Loucy (cell line): ENCODE measurements around the gene VRK2.
A peak's percentile ranks its signal among the peaks of the same experiment; 100 is the strongest.

ENCODE experiments used
- H2AFZ ChIP-seq: fragments of 200-600 bp; sonication (generic); 2 replicates; pipeline ENCODE4 v1.6.0; 2016; ENCODE audit warnings: antibody characterized with exemption, mild to moderate bottlenecking, low read length, moderate library complexity
- H3F3A ChIP-seq: fragments of 200-600 bp; 2 replicates; pipeline ENCODE4 v1.6.0; 2016; ENCODE audit warnings: antibody characterized with exemption, low read depth, mild to moderate bottlenecking
- H3K27me3 ChIP-seq: fragments of 200-600 bp; sonication (generic); 2 replicates; pipeline ENCODE4 v1.6.1; 2014; ENCODE audit warnings: low read length, mild to moderate bottlenecking; ENCODE audit not compliant: insufficient read depth, poor library complexity, severe bottlenecking
- H3K36me3 ChIP-seq: fragments of 200-600 bp; sonication (generic); 2 replicates; pipeline ENCODE4 v1.6.1; 2016; ENCODE audit warnings: low read length; ENCODE audit not compliant: insufficient read depth
- H3K4me1 ChIP-seq: fragments of 200-600 bp; sonication (generic); 2 replicates; pipeline ENCODE4 v1.5.1; 2014; ENCODE audit warnings: low read length, mild to moderate bottlenecking; ENCODE audit not compliant: insufficient read depth, poor library complexity, severe bottlenecking
- H3K4me2 ChIP-seq: fragments of 200-600 bp; sonication (generic); 2 replicates; pipeline ENCODE4 v1.6.0; 2014; ENCODE audit warnings: antibody characterized with exemption, low read length, low read depth, mild to moderate bottlenecking; ENCODE audit not compliant: poor library complexity, severe bottlenecking
- H3K4me3 ChIP-seq: fragments of 200-600 bp; sonication (generic); 2 replicates; pipeline ENCODE4 v1.5.1; 2014; ENCODE audit warnings: low read length, mild to moderate bottlenecking, mixed read lengths; ENCODE audit not compliant: poor library complexity, severe bottlenecking
- H3K79me2 ChIP-seq: fragments of 200-600 bp; sonication (generic); 2 replicates; pipeline ENCODE4 v1.6.1; 2014; ENCODE audit warnings: low read length; ENCODE audit not compliant: insufficient read depth
- H3K9ac ChIP-seq: fragments of 200-600 bp; sonication (generic); 2 replicates; pipeline ENCODE4 v1.6.0; 2014; ENCODE audit warnings: mild to moderate bottlenecking, low read depth, low read length, moderate library complexity; ENCODE audit not compliant: poor library complexity, severe bottlenecking
- H3K9me2 ChIP-seq: fragments of 200-600 bp; sonication (generic); replicated peaks from 2 replicates; pipeline ENCODE4 v1.6.1; 2016; ENCODE audit warnings: low read depth, low read length, mixed read lengths
- H3K9me3 ChIP-seq: fragments of 200-600 bp; sonication (generic); 2 replicates; pipeline ENCODE4 v1.6.1; 2014; ENCODE audit warnings: mild to moderate bottlenecking, antibody characterized with exemption, low read length, low read depth; ENCODE audit not compliant: insufficient read depth
- H4K20me1 ChIP-seq: fragments of 200-600 bp; sonication (generic); 2 replicates; pipeline ENCODE4 v1.6.0; 2014; ENCODE audit warnings: antibody characterized with exemption, low read length, mild to moderate bottlenecking; ENCODE audit not compliant: insufficient read depth, poor library complexity, severe bottlenecking
- CTCF ChIP-seq: fragments of 200-600 bp; sonication (generic); conservative IDR thresholded peaks from 2 replicates; pipeline ENCODE4 v1.5.1; 2014; ENCODE audit warnings: mild to moderate bottlenecking, antibody characterized with exemption, low read length
- EZH2phosphoT487 ChIP-seq: fragments of 200-600 bp; IDR thresholded peaks from 2 replicates; pipeline ENCODE4 v1.6.1; 2018; ENCODE audit warnings: antibody characterized with exemption, mild to moderate bottlenecking, moderate library complexity, borderline replicate concordance

The VRK2 gene

GRCh38 chr2:58120626-58121229 is 74.1 kb downstream of the VRK2 start:
- H3K4me2 ChIP-seq, result no peak overlapping the region
- H3K4me1 ChIP-seq, result peaks cover 17% of the 10 kb centered on the region
- no peaks in the 10 kb centered on the region for H3K27me3 ChIP-seq
- no peaks in the 10 kb centered on the region for H4K20me1 ChIP-seq
- H3K9me3 ChIP-seq, result no peaks in the 10 kb centered on the region
- H3K79me2 ChIP-seq, result no peaks in the 10 kb centered on the region
- no peaks in the 10 kb centered on the region for H3F3A ChIP-seq
- TF ChIP-seq CTCF (no peak), EZH2phosphoT487 (no peak)
- no peaks in the 10 kb centered on the region for H3K9me2 ChIP-seq
- H3K4me3 ChIP-seq, result no peak overlapping the region
- peaks cover 4% of the 10 kb centered on the region; the same call in 1 of the 2 replicates for H3K36me3 ChIP-seq
- no peak overlapping the region for H2AFZ ChIP-seq
- H3K9ac ChIP-seq, result no peak overlapping the region

- Histone ChIP-seq H3K9me2 (no peaks in the 10 kb centered on the region), H3F3A (no peaks in the 10 kb centered on the region), H3K27me3 (no peaks in the 10 kb centered on the region), H2AFZ (no peak overlapping the region), H3K9ac (no peak overlapping the region), H3K9me3 (no peaks in the 10 kb centered on the region), H3K36me3 (peaks cover 4% of the 10 kb centered on the region; the same call in 1 of the 2 replicates), H3K4me1 (peaks cover 17% of the 10 kb centered on the region), H4K20me1 (no peaks in the 10 kb centered on the region), H3K4me3 (no peak overlapping the region), H3K4me2 (peak overlapping the region; percentile 24), H3K79me2 (no peaks in the 10 kb centered on the region)
- no peak for TF ChIP-seq EZH2phosphoT487
- TF ChIP-seq CTCF, result no peak
Measured at GRCh38 chr2:58122040-58122439, 75.4 kb downstream of the VRK2 start.

GRCh38 chr2:58122540-58122939 is 75.9 kb downstream of the VRK2 start:
- Histone ChIP-seq H3K4me1 (peaks cover 17% of the 10 kb centered on the region), H3F3A (no peaks in the 10 kb centered on the region), H3K36me3 (peaks cover 4% of the 10 kb centered on the region; the same call in 1 of the 2 replicates), H3K4me3 (no peak overlapping the region), H3K4me2 (peak overlapping the region; percentile 24), H3K79me2 (no peaks in the 10 kb centered on the region), H3K9ac (no peak overlapping the region), H2AFZ (no peak overlapping the region), H4K20me1 (no peaks in the 10 kb centered on the region), H3K9me3 (no peaks in the 10 kb centered on the region), H3K9me2 (no peaks in the 10 kb centered on the region), H3K27me3 (no peaks in the 10 kb centered on the region)
- TF ChIP-seq EZH2phosphoT487 (no peak), CTCF (no peak)
